Suprapubic skin (tissue), 4 donors: ENCODE data around the gene SERPINB1. TPM values are rescaled to one million over a fixed set of nuclear protein-coding genes. Genes with fewer than 3 reads are reported as not detected.
"Not testable (repeated sequence)": the region's sequence is repeated elsewhere in the genome, so short reads cannot be mapped to it uniquely, and the experiment has no call there.

Experiments used
- DNase-seq, 2 donors: peaks; one replicate each; pipeline ENCODE4 v3.0.0-alpha.2; 2019; ENCODE audit warnings: low spot score in 2 of 2
- H3K27ac ChIP-seq: fragments of 200-600 bp; sonication (generic); one replicate; pipeline ENCODE4 v1.5.1; 2019
- H3K27me3 ChIP-seq: fragments of 200-600 bp; sonication (generic); one replicate; pipeline ENCODE4 v1.5.1; 2019
- H3K36me3 ChIP-seq: fragments of 200-600 bp; sonication (generic); one replicate; pipeline ENCODE4 v1.5.1; 2019
- H3K4me1 ChIP-seq: fragments of 200-600 bp; sonication (generic); one replicate; pipeline ENCODE4 v1.5.1; 2019
- H3K4me3 ChIP-seq: fragments of 200-600 bp; sonication (generic); one replicate; pipeline ENCODE4 v1.5.1; 2019; ENCODE audit warnings: mild to moderate bottlenecking
- H3K9me3 ChIP-seq: fragments of 200-600 bp; sonication (generic); one replicate; pipeline ENCODE4 v1.5.1; 2019
- CTCF ChIP-seq, 2 donors: fragments of 200-600 bp in 1 of 2; fragments of 450-650 bp in 1 of 2; sonication (generic) in 1 of 2; IDR thresholded peaks; one replicate each; pipeline ENCODE4 v1.5.1; 2016 to 2019; ENCODE audit warnings: antibody characterized with exemption in 2 of 2, mild to moderate bottlenecking in 1 of 2, moderate library complexity in 1 of 2
- EP300 ChIP-seq: sonication (generic); formaldehyde crosslinking; IDR thresholded peaks from one replicate; pipeline ENCODE4 v1.6.1; 2017; ENCODE audit warnings: antibody characterized with exemption
- POLR2A ChIP-seq, 2 donors: fragments of 450-650 bp; IDR thresholded peaks; one replicate each; pipeline ENCODE4 v1.6.1; 2017; ENCODE audit warnings: antibody characterized with exemption in 2 of 2, mild to moderate bottlenecking in 2 of 2, moderate library complexity in 2 of 2
- POLR2AphosphoS5 ChIP-seq, 3 donors: sonication (generic); formaldehyde crosslinking; IDR thresholded peaks; one replicate each; pipeline ENCODE4 v1.6.1; 2017; ENCODE audit warnings: antibody characterized with exemption in 3 of 3
- WGBS: methylation state at CpG from one replicate; pipeline ENCODE4 v1.1.5; 2018; 5-methylcytosine and 5-hydroxymethylcytosine counted together
- total RNA-seq, 4 donors: library from RNA; depleted of rRNA; stranded (reverse); fragments of >200 nt; gene quantifications; one replicate each; pipeline ENCODE4 v1.1.0, GENCODE V29; 2016

SERPINB1 gene
- total RNA-seq, 4 donors from 2014 or later: 11.8 to 20.6 (median 16.9) TPM

- Histone ChIP-seq H3K4me1 (peaks cover 23% of the 10 kb centered on the region), H3K27ac (no peak overlapping the region)
- no peak for TF ChIP-seq EP300
- no peak for TF ChIP-seq POLR2AphosphoS5 (IDR thresholded peaks at IDR 0.05)
- no peak for TF ChIP-seq POLR2A (IDR thresholded peaks at IDR 0.05)
- no peak for TF ChIP-seq CTCF (IDR thresholded peaks at IDR 0.05)
These were observed 19.6 kb upstream of the SERPINB1 start for GRCh38 chr6:2861060-2861821.

GRCh38 chr6:2860706-2861059, 19.0 kb upstream of the SERPINB1 start:
- not testable (repeated sequence) for H3K9me3 ChIP-seq, H3K27me3 ChIP-seq, H3K36me3 ChIP-seq, DNase-seq, H3K4me3 ChIP-seq, H3K27ac ChIP-seq
- 90% methylated on average over 2 of the region's 2 CpGs for WGBS
- peaks cover 18% of the 10 kb centered on the region for H3K4me1 ChIP-seq

More at GRCh38 chr6:2861060-2861821, 19.6 kb upstream of the SERPINB1 start:
- no peak overlapping the region for H3K4me3 ChIP-seq
- DNase-seq: no peak
- 71% methylated on average over 9 of the region's 12 CpGs for WGBS
- no peaks in the 10 kb centered on the region for H3K27me3 ChIP-seq
- no peaks in the 10 kb centered on the region for H3K36me3 ChIP-seq
- no peaks in the 10 kb centered on the region for H3K9me3 ChIP-seq

- not testable (repeated sequence) for H3K27me3 ChIP-seq, H3K27ac ChIP-seq, DNase-seq, H3K4me3 ChIP-seq, H3K36me3 ChIP-seq, H3K9me3 ChIP-seq
- H3K4me1 ChIP-seq: peaks cover 15% of the 10 kb centered on the region
- WGBS: 97% methylated on average over 8 of the region's 42 CpGs
These were observed 18.4 kb upstream of the SERPINB1 start for GRCh38 chr6:2859798-2860705.

GRCh38 chr6:2859185-2859700, 17.6 kb upstream of the SERPINB1 start:
- Histone ChIP-seq H3K4me1 (peaks cover 18% of the 10 kb centered on the region), H3K27ac (no peak overlapping the region), H3K36me3 (no peaks in the 10 kb centered on the region), H3K9me3 (no peaks in the 10 kb centered on the region), H3K4me3 (no peak overlapping the region), H3K27me3 (no peaks in the 10 kb centered on the region)
- WGBS: 88% methylated on average over 4 of the region's 4 CpGs
- no peak for TF ChIP-seq CTCF (IDR thresholded peaks at IDR 0.05)
- TF ChIP-seq POLR2A (IDR thresholded peaks at IDR 0.05): no peak
- TF ChIP-seq EP300: no peak
- no peak for TF ChIP-seq POLR2AphosphoS5 (IDR thresholded peaks at IDR 0.05)
- DNase-seq: no peak

GRCh38 chr6:2857580-2858337, 16.1 kb upstream of the SERPINB1 start:
- H3K4me3 ChIP-seq: no peak overlapping the region
- H3K27ac ChIP-seq: peak overlapping the region; percentile 67

More at GRCh38 chr6:2857580-2858337, 16.1 kb upstream of the SERPINB1 start:
- Histone ChIP-seq H3K36me3 (no peaks in the 10 kb centered on the region), H3K27me3 (no peaks in the 10 kb centered on the region), H3K4me1 (peaks cover 28% of the 10 kb centered on the region), H3K9me3 (no peaks in the 10 kb centered on the region)
- no peak for DNase-seq
- WGBS: 59% methylated on average over 18 of the region's 18 CpGs
- TF ChIP-seq EP300 (no peak), POLR2AphosphoS5 (IDR thresholded peaks at IDR 0.05) (no peak), POLR2A (IDR thresholded peaks at IDR 0.05) (no peak), CTCF (IDR thresholded peaks at IDR 0.05) (no peak)
